MCF 10A (cell line): ENCODE results near the gene NKD1. TPM values are rescaled to one million over a fixed set of nuclear protein-coding genes. Genes with fewer than 3 reads are reported as not detected.
"Not testable (repeated sequence)": the region's sequence is repeated elsewhere in the genome, so short reads cannot be mapped to it uniquely, and the experiment has no call there.

Experiments
- BruUV-seq: library from RNA; stranded (reverse); fragments of 400-500 nt; replicated peaks from 2 replicates; lab custom pipeline; 2021; lab: Mats Ljungman, UMichigan
- CTCF ChIA-PET: fragments of 300-600 bp; sonication (Branson Sonifier 250); formaldehyde crosslinking; extraction: SDS; loops from one replicate; lab custom pipeline; 2021; ENCODE audit warnings: antibody characterized with exemption, inconsistent platforms; lab: Yijun Ruan, JAX
- POLR2A ChIA-PET: fragments of 300-600, 350-650 bp; sonication (Branson Sonifier 250); formaldehyde crosslinking; extraction: SDS; loops from one replicate; lab custom pipeline; 2020; ENCODE audit warnings: antibody characterized with exemption, inconsistent platforms; lab: Yijun Ruan, JAX
- DNase-seq: peaks from one replicate; pipeline ENCODE4 v3.0.0-alpha.2; 2018; ENCODE audit not compliant: unreplicated experiment
- H3K27ac Mint-ChIP-seq: one replicate; pipeline ENCODE4 v1.8.0; 2022; ENCODE audit warnings: mild to moderate bottlenecking, low read depth, mixed read lengths; ENCODE audit not compliant: unreplicated experiment
- H3K27me3 Mint-ChIP-seq: one replicate; pipeline ENCODE4 v1.8.0; 2022; ENCODE audit warnings: mixed read lengths; ENCODE audit not compliant: insufficient read depth, unreplicated experiment
- H3K36me3 Mint-ChIP-seq: one replicate; pipeline ENCODE4 v1.8.0; 2022; ENCODE audit warnings: mild to moderate bottlenecking, moderate library complexity, mixed read lengths; ENCODE audit not compliant: insufficient read depth, unreplicated experiment
- H3K4me1 Mint-ChIP-seq: one replicate; pipeline ENCODE4 v1.8.0; 2022; ENCODE audit warnings: mixed read lengths; ENCODE audit not compliant: insufficient read depth, unreplicated experiment
- H3K4me3 Mint-ChIP-seq: one replicate; pipeline ENCODE4 v1.8.0; 2022; ENCODE audit warnings: mild to moderate bottlenecking, moderate library complexity, mixed read lengths; ENCODE audit not compliant: unreplicated experiment
- H3K9me3 Mint-ChIP-seq: one replicate; pipeline ENCODE4 v1.8.0; 2022; ENCODE audit warnings: mixed read lengths; ENCODE audit not compliant: unreplicated experiment
- CTCF ChIP-seq: fragments of 200-600 bp; IDR thresholded peaks from one replicate; pipeline ENCODE4 v1.8.0; 2022; ENCODE audit warnings: antibody characterized with exemption, mild to moderate bottlenecking; ENCODE audit not compliant: unreplicated experiment
- intact Hi-C: fragments of 100-400 bp; cut with micrococcal nuclease; formaldehyde crosslinking; loops from 2 replicates; pipeline ENCODE4 v1.14.1; 2022
- total RNA-seq: library from RNA; stranded (reverse); gene quantifications from 2 replicates; pipeline ENCODE4 v1.2.3, GENCODE V29; 2022

Gene NKD1
- total RNA-seq, 1 experiment from 2014 or later = 0.07 TPM

GRCh38 chr16:50500171-50500874 lies 47.9 kb upstream of the NKD1 start:
- no peak overlapping the region for H3K4me3 Mint-ChIP-seq
- no peaks in the 10 kb centered on the region for H3K36me3 Mint-ChIP-seq
- H3K27me3 Mint-ChIP-seq = no peaks in the 10 kb centered on the region
- CTCF ChIA-PET = interaction anchor here (1.6 kb wide), 1 partner anchor 17 kb away, joined by 4 read pairs; no protein-coding TSS in a partner anchor
- POLR2A ChIA-PET = no interaction called here
- no peak overlapping the region for H3K27ac Mint-ChIP-seq
- no peak for DNase-seq
- H3K9me3 Mint-ChIP-seq = no peaks in the 10 kb centered on the region
- H3K4me1 Mint-ChIP-seq = peaks cover 5% of the 10 kb centered on the region
- TF ChIP-seq CTCF = no peak
- no TSS peak for BruUV-seq
- intact Hi-C loops = no loop called here

GRCh38 chr16:50501251-50501650 lies 46.9 kb upstream of the NKD1 start:
- H3K4me3 Mint-ChIP-seq = no peak overlapping the region
- TF ChIP-seq CTCF = no peak
- no peak overlapping the region for H3K27ac Mint-ChIP-seq
- ChIA-PET CTCF (interaction anchor here (1.6 kb wide), 1 partner anchor 16 kb away, joined by 4 read pairs; no protein-coding TSS in a partner anchor), POLR2A (no interaction called here)
- H3K36me3 Mint-ChIP-seq = no peaks in the 10 kb centered on the region
- no peak for DNase-seq
- intact Hi-C loops = no loop called here
- H3K27me3 Mint-ChIP-seq = no peaks in the 10 kb centered on the region
- H3K4me1 Mint-ChIP-seq = peaks cover 5% of the 10 kb centered on the region
- no peaks in the 10 kb centered on the region for H3K9me3 Mint-ChIP-seq
- no TSS peak for BruUV-seq

GRCh38 chr16:50501986-50502615 lies 46.1 kb upstream of the NKD1 start:
- H3K36me3 Mint-ChIP-seq = no peaks in the 10 kb centered on the region
- H3K27me3 Mint-ChIP-seq = no peaks in the 10 kb centered on the region
- BruUV-seq = no TSS peak
- no peaks in the 10 kb centered on the region for H3K9me3 Mint-ChIP-seq
- CTCF ChIA-PET = no interaction called here
- POLR2A ChIA-PET = interaction anchor here (0.9 kb wide), 1 partner anchor 29 kb away, joined by 4 read pairs; no protein-coding TSS in a partner anchor
- H3K4me1 Mint-ChIP-seq = peaks cover 5% of the 10 kb centered on the region
- H3K4me3 Mint-ChIP-seq = no peak overlapping the region
- DNase-seq = no peak
- no peak overlapping the region for H3K27ac Mint-ChIP-seq
- no peak for TF ChIP-seq CTCF
- intact Hi-C loops = no loop called here

- Mint-ChIP-seq H3K27ac (no peak overlapping the region), H3K9me3 (no peaks in the 10 kb centered on the region), H3K36me3 (no peaks in the 10 kb centered on the region), H3K27me3 (no peaks in the 10 kb centered on the region), H3K4me3 (no peak overlapping the region), H3K4me1 (peaks cover 5% of the 10 kb centered on the region)
- TF ChIP-seq CTCF = no peak
- intact Hi-C loops = no loop called here
- CTCF ChIA-PET = no interaction called here
- no TSS peak for BruUV-seq
- POLR2A ChIA-PET = interaction anchor here (0.9 kb wide), 1 partner anchor 28 kb away, joined by 4 read pairs; no protein-coding TSS in a partner anchor
- DNase-seq = no peak
Observed at GRCh38 chr16:50502616-50503011, 45.6 kb upstream of the NKD1 start.

GRCh38 chr16:50503868-50504531 lies 44.2 kb upstream of the NKD1 start:
- not testable (repeated sequence) for BruUV-seq, H3K4me3 Mint-ChIP-seq
- CTCF ChIA-PET = interaction anchor here (0.7 kb wide), 2 partner anchors 1413 to 1754 kb away, joined by 3 read pairs; no protein-coding TSS in a partner anchor

More at GRCh38 chr16:50503868-50504531, 44.2 kb upstream of the NKD1 start:
- peak; percentile 22 for DNase-seq
- intact Hi-C loops, H3K9me3 Mint-ChIP-seq, H3K27ac Mint-ChIP-seq, H3K36me3 Mint-ChIP-seq, H3K4me1 Mint-ChIP-seq, H3K27me3 Mint-ChIP-seq: not testable (repeated sequence)
- POLR2A ChIA-PET = interaction anchor here (0.6 to 0.7 kb wide), 2 partner anchors 31 to 1006 kb away, joined by 3 to 4 read pairs; no protein-coding TSS in a partner anchor
